HUDEP-2 (cell line): ENCODE measurements around the gene FSCN2.

Experiments used
- DNase-seq, 76 experiments: peaks; one replicate each; lab custom pipeline; 2025; ENCODE audit not compliant: unreplicated experiment in 76 of 76; lab: John Stamatoyannopoulos, UW

FSCN2 gene

DNA sequence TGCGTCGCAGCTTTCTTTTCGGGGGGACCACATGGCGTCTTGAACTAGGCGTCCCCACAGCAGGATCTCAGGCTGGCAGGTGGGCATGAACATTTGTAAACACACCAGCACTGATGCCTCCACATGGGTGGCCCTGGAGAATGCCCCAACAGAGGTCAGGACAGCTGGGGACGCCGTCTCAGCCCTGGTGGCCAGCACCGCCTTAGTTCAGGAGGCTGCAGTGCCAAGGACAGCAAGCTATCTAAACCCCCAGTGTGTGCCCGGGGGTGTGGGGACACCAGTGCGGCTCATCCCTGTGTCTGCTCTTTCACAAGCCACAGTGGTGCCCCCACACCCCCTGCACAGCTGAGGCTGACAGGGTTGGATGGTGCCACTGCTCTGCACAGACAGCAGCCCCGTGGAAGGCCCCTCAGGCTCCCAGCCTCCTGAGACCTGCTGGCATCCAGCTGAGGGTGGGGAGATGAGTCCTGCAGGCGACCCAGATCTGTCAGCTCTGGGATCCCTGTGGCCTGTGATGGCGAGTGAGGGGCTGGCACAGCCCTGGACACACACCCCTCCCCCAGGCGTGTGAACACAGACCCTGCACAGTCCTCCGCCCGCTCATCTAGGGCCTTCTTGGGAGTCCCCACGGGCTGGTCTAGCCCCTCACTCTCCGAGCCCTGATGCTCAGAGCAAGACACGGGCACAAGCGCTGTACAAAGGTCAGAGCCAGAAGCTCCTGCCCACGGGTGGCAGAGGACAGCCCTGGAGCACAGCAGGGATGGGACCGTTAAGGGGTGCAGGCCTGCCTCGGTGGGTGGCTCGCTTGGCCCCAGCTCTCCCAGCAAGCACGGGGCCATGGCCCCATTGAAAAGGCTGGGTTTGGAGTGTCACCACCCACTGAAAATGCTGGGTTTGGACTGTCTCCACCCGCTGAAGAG is 10.7 kb downstream of the FSCN2 start:
- no peak for DNase-seq

DNA sequence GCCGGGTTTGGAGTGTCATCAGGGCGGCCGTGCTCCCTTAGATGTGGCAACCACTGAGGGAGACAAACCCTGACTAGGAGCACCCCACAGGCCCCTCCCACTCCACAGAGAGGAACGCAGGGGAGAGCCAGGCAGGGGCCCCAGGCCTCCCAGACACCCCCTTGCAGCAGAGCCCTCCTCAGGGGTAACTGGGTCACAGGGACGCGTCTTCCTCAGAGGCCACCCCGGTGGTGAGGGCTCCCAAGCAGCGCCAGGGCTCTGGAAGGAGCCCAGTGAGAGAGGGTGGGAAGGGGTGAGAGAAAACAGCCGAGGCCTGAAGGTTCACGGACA is 11.4 kb downstream of the FSCN2 start:
- no peak for DNase-seq

- no peak for DNase-seq
Measured at GRCh38 chr17:81539961-81540675, 11.9 kb downstream of the FSCN2 start.

- no peak for DNase-seq
Measured at GRCh38 chr17:81540676-81541027, 12.5 kb downstream of the FSCN2 start.

- DNase-seq = no peak
Measured at GRCh38 chr17:81541123-81541522, 12.9 kb downstream of the FSCN2 start.

GRCh38 chr17:81542431-81543338 is 14.5 kb downstream of the FSCN2 start:
- no peak for DNase-seq

DNA sequence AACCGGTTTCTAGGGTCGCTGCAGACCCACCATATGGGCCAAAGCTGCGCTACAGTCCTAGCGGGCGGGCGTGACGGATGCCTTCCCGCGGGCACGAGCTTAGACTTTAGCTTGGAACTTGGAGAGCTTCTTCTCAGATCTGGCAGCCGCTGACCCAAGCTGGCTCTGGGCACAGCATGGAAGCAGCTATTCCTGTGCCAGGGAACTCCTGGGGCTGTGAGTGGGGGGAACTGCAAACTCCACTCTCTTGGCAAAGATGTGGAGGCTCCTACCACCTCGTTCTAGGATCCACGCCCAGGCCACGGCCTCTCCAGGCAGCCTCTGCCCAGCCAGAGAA is 15.1 kb downstream of the FSCN2 start:
- no peak for DNase-seq

DNA sequence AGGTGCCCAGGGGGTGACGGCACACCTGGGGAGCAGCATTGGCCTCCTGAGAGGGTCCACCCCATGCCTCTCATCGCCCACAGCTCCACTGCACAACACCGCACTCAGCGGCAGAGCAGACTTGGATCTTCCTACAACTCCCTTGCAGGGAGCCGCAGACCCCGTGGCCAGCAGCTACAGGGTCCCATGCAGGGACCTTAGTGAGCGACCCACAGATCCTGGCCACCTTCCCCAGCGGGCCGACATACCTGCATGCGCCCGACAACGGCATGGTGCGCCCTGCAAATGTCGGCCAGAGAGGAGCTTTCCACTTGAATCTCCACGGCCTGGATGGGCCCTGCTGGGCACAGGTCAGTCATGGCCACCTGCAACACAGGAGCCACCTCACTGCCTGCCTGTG is 15.6 kb downstream of the FSCN2 start:
- no peak for DNase-seq

DNA sequence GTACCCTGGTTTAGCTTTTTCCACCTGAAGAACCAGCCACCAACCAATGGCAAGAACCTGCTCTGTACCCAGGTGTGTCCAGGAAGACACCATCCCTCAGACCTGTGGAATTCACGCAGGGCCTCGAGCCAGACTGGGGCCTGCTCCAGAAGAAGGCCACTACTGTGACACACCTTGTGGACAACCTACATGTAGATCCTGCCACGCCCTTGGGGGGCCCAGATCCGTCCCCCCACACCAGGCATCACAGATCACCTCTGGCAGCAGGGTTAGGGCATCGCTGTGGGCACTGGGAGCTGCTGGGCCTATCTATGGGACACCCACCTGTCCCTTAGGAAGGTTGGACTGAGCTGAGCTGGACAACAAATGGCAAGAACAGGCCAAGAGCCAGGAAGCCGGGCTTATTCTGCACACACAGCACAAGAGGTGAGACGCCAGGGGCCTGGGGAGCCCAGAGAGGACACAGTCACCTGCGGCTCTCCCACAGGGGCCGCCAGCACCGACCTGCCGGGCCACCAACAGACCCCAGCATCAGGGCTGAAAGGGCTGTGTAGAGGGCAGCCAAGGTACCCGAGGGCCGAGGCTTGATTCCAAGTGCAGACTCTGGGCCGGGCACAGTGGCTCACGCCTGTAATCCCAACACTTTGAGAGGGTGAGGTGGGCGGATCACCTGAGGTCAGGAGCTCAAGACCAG is 16.3 kb downstream of the FSCN2 start:
- no peak for DNase-seq

DNA sequence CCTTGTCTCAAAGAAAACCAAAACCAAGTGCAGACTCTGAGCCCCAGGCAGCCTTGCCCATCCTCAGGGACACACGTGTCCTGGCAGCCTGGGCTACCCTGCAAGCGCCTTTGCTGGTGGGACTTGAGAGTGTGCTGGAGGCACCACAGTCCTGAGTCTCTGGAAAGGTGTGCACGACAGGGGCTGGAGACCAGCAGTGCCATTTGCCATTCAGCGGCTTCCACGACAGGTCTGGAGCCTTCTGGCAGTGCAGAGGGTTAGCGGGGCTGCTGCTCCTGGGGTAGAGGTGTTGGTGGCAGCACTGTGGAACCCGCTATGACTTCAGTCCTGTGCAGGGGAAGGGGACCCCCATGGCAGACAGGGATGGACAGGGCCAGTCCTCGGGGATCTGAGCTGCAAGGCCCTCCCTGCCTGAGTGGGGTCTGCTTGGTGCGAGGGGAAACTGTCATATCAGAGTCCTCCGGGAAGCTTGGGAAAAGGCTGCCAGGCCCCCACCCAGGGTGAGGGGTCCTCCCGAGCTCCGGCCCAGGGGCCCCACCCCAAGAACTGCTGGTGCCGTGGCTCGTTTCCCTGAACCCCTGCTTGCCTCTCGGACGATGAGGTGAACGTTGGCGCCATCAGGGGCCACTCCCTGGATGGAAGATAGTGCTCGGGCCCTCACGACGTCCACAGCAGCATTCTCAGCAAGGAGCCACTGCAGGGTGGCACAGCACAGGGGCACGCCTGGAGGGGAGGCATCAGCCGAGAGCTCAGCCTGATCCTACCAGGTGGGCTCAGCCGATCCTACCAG is 17.2 kb downstream of the FSCN2 start:
- no peak for DNase-seq

DNA sequence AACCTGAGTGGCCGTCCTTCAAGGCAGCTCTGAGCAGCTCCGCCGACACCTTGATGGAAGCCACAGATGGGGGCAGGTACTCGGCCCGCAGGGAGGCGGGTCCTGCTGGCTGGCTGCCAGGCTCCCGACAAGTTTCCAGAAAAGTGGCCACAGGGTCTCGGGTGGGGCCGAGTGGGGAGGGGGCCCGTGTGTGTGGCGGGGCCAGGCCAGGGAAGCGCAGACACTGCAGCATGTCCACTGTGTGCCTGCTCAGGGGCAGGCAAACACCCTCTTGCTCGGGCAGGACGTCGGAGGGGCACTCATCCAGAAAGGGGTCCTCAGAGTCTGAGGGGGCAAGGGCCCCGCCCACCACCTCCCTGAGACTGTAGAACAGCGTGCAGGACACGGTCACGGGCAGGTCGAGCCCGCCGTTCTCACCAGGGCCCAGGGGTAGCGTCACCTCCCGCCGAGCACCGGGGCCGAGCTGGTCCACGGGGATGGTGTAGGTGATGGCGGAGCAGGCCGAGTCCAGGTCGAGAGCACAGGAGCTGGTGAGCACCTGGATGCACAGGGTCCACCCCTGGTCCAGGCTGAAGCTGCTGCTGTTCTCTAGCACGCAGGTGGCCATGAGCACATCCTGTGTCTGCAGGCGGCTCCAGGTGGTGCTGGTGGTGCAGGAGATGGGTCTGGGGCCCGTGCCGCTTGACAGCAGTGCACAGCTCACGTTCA is 18.9 kb downstream of the FSCN2 start:
- no peak for DNase-seq

- DNase-seq = no peak
Measured at GRCh38 chr17:81547614-81547982, 19.4 kb downstream of the FSCN2 start.

GRCh38 chr17:81549031-81549557 is 20.9 kb downstream of the FSCN2 start:
- no peak for DNase-seq

- no peak for DNase-seq
Measured at GRCh38 chr17:81549826-81550225, 21.6 kb downstream of the FSCN2 start.

GRCh38 chr17:81550285-81550684 is 22.1 kb downstream of the FSCN2 start:
- DNase-seq = no peak

GRCh38 chr17:81550830-81551457 is 22.8 kb downstream of the FSCN2 start:
- DNase-seq = no peak

DNA sequence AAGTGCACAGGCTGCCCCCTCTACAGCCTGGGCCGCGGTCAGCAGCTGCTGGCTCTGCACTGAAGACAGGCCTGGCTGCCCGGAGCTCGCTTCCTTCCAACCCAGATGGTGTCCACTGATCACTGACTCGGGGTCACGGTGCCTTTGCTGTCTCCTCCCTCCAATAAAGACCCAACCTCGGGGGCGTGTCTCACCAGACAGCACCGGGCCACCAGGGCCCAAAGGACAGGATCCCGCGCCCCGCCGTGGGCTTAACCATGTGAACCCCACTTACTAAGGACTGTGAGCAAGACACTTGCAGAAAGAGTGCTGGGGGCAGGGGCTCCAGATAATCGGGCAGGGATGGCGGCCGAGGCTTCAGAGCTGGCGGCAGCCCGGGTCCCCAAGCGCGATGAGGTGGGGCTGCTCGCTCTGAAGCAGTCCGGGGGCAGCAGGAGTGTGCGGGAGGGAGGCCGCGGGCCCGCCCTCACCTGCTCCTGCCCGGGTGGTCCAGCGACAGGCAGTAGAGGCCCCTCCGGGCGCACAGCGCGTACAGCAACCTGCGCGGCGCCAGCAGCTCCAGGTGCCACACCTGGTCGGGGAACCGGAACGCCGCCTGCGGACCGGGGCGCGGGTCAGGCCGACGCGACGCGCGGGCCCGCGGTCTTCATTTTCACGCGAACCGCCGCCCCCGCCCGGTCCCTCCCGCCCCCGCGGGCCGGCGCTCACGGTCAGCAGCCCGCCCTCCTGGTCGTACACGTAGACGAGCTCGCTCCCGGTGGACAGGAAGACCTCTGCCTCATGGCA is 23.5 kb downstream of the FSCN2 start:
- peak in 35 of 76 experiments; percentile 5 to 62 (median 25) for DNase-seq
